Uterus (tissue), 4 donors: ENCODE measurements around the gene PHAF1. TPM values are rescaled to one million over a fixed set of nuclear protein-coding genes. Genes with fewer than 3 reads are reported as not detected.

Experiments used
- DNase-seq, 2 donors: peaks; one replicate each; pipeline ENCODE4 v3.0.0-alpha.2; 2019 to 2020
- H3K27ac ChIP-seq, 2 donors: fragments of 200-600 bp; sonication (generic); 1 replicate in 1 of 2; 2 replicates in 1 of 2; pipeline ENCODE4 v1.5.1; 2016 to 2018
- H3K27me3 ChIP-seq, 2 donors: fragments of 200-600 bp; sonication (generic); one replicate each; pipeline ENCODE4 v1.5.1; 2018 to 2019; ENCODE audit warnings: control low read depth in 1 of 2
- H3K36me3 ChIP-seq, 2 donors: fragments of 200-600 bp; sonication (generic); one replicate each; pipeline ENCODE4 v1.5.1; 2019; ENCODE audit warnings: control low read depth in 1 of 2
- H3K4me1 ChIP-seq, 2 donors: fragments of 200-600 bp; sonication (generic); one replicate each; pipeline ENCODE4 v1.5.1; 2018 to 2019; ENCODE audit warnings: control low read depth in 1 of 2
- H3K4me3 ChIP-seq, 2 donors: fragments of 200-600 bp; sonication (generic); 1 replicate in 1 of 2; 2 replicates in 1 of 2; pipeline ENCODE4 v1.5.1; 2018 to 2019; ENCODE audit warnings: mild to moderate bottlenecking in 1 of 2
- H3K9me3 ChIP-seq, 2 donors: fragments of 200-600 bp; sonication (generic); one replicate each; pipeline ENCODE4 v1.5.1; 2019; ENCODE audit warnings: control low read depth in 1 of 2
- POLR2A ChIP-seq, 2 donors: fragments of 450-650 bp; IDR thresholded peaks; one replicate each; pipeline ENCODE4 v1.6.1; 2016; ENCODE audit warnings: antibody characterized with exemption in 2 of 2, mild to moderate bottlenecking in 1 of 2, moderate library complexity in 1 of 2
- intact Hi-C: fragments of 100-400 bp; cut with DNase I; formaldehyde crosslinking; loops from one replicate; pipeline ENCODE4 v1.15.1; 2023; ENCODE audit warnings: low total_unique reads
- total RNA-seq, 4 donors: library from RNA; depleted of rRNA in 3 of 4; stranded (reverse); fragments of >200 nt in 3 of 4; gene quantifications; one replicate each; pipeline versions ENCODE4 v1.1.0 to v1.2.4, GENCODE V29; 2014 to 2023
- TF ChIP-seq, protein P1 (sequence below), 4 experiments: fragments of 200-600 bp in 2 of 4; fragments of 450-650 bp in 2 of 4; sonication (generic) in 2 of 4; IDR thresholded peaks; one replicate each; pipeline ENCODE4 v1.5.1; 2016 to 2019; ENCODE audit warnings: antibody characterized with exemption in 4 of 4, mild to moderate bottlenecking in 2 of 4, moderate library complexity in 1 of 4
- donor health status: DM: yes; HTN: yes; CAD: no.

PHAF1 gene
- total RNA-seq, 4 donors from 2014 or later: 12.3 to 27.1 (median 21.1) TPM

DNA sequence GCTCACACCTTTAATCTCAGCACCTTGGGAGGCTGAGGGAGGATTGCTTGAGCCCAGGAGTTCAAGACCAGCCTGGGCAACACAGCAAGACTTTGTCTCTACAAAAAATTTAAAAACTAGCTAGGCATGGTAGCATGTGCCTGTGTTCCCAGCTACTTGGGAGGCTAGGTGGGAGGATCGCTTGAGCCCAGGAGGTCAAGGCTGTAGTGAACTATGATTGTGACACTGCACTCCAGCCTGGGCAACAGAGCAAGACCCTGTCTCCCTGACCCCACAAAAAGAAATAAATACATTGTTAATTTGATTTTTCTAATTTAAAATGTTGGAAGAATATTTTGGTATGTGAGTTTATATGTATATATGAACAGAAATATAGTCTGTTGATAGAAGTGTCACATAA lies 22.4 kb upstream of the PHAF1 start:
- intact Hi-C loops: no loop called here
- Histone ChIP-seq H3K27me3 (no peaks in the 10 kb centered on the region), H3K9me3 (no peaks in the 10 kb centered on the region), H3K4me1 (no peaks in the 10 kb centered on the region), H3K4me3 (no peak overlapping the region), H3K36me3 (no peaks in the 10 kb centered on the region), H3K27ac (no peak overlapping the region)
- TF ChIP-seq, protein P1, sequence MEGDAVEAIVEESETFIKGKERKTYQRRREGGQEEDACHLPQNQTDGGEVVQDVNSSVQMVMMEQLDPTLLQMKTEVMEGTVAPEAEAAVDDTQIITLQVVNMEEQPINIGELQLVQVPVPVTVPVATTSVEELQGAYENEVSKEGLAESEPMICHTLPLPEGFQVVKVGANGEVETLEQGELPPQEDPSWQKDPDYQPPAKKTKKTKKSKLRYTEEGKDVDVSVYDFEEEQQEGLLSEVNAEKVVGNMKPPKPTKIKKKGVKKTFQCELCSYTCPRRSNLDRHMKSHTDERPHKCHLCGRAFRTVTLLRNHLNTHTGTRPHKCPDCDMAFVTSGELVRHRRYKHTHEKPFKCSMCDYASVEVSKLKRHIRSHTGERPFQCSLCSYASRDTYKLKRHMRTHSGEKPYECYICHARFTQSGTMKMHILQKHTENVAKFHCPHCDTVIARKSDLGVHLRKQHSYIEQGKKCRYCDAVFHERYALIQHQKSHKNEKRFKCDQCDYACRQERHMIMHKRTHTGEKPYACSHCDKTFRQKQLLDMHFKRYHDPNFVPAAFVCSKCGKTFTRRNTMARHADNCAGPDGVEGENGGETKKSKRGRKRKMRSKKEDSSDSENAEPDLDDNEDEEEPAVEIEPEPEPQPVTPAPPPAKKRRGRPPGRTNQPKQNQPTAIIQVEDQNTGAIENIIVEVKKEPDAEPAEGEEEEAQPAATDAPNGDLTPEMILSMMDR (IDR thresholded peaks at IDR 0.05): no peak
- no peak for TF ChIP-seq POLR2A (IDR thresholded peaks at IDR 0.05)
- no peak for DNase-seq

DNA sequence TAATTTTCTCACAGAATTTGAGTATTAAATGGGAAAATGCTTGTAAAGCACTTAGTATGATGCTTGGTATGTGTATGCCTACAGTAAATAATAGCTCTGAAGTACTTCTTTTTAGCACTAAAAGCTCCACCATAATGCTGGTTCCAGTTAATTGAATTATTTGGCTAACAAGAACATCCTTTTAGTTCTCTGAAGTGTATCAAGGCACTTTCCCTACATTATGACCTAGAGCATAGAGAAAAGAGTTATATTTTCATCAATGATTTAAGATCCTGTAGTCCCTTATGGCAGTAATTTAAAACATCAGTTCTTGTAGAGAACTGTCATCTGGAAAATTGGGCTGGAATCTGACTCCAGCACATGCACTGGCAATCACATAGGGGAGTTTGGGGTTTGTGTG lies 21.9 kb upstream of the PHAF1 start:
- no peaks in the 10 kb centered on the region for H3K27me3 ChIP-seq
- no peaks in the 10 kb centered on the region for H3K36me3 ChIP-seq
- no peak for DNase-seq
- H3K27ac ChIP-seq: peak overlapping the region in 1 of 2 donors; percentile 29
- H3K9me3 ChIP-seq: no peaks in the 10 kb centered on the region
- no peaks in the 10 kb centered on the region for H3K4me1 ChIP-seq
- TF ChIP-seq, protein P1 (IDR thresholded peaks at IDR 0.05): no peak
- TF ChIP-seq POLR2A (IDR thresholded peaks at IDR 0.05): no peak
- intact Hi-C loops: no loop called here
- H3K4me3 ChIP-seq: no peak overlapping the region

DNA sequence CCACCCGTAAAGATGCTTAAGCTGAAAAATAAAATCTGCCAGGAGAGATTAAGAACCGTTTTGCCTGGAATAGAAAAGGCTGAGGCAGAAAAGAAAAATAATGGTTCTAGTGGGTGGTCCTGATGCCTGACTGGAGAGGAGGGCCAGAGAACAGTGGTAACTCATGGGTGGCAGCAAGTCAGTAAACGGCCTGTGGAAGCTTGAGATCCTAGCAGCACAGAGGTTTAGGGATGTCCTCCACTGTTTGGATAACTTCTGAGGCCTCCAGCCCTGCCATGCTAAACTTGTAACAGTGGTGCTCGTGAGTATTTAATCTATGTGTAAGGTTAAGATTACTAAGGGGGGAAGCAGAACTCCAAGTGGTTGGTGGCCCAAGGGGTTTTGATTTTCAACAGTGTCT lies 21.2 kb upstream of the PHAF1 start:
- no peak for DNase-seq
- TF ChIP-seq, protein P1 (IDR thresholded peaks at IDR 0.05): no peak
- no peak for TF ChIP-seq POLR2A (IDR thresholded peaks at IDR 0.05)
- intact Hi-C loops: no loop called here

DNA sequence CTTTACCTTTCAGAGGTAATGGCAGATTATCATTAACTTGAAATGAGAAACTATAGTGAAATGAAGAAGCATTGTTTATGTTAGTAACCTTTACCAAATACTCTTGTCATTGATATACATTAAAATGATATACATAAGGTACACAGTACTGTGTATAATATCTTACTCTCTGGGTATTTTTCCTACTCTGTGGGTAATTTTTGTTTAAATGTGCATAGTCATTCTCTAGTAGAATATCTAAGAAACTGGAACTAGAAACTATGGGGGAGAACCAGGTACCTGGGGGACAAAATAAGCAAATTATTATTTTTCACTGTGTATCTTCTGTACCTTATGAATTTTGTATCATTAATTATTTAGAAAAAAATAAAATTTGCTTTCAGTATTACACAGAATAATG lies 20.6 kb upstream of the PHAF1 start:
- intact Hi-C loops: no loop called here
- DNase-seq: no peak
- H3K27me3 ChIP-seq: no peaks in the 10 kb centered on the region
- no peak overlapping the region for H3K4me3 ChIP-seq
- H3K4me1 ChIP-seq: no peaks in the 10 kb centered on the region
- no peaks in the 10 kb centered on the region for H3K9me3 ChIP-seq
- no peak overlapping the region for H3K27ac ChIP-seq
- no peaks in the 10 kb centered on the region for H3K36me3 ChIP-seq
- TF ChIP-seq POLR2A (IDR thresholded peaks at IDR 0.05): no peak
- TF ChIP-seq, protein P1 (IDR thresholded peaks at IDR 0.05): no peak

More for the DNA sequence above, 21.2 kb upstream of the PHAF1 start:
- Histone ChIP-seq H3K36me3 (no peaks in the 10 kb centered on the region), H3K4me3 (no peak overlapping the region), H3K9me3 (no peaks in the 10 kb centered on the region), H3K27me3 (no peaks in the 10 kb centered on the region), H3K27ac (peak overlapping the region in 1 of 2 donors; percentile 29), H3K4me1 (no peaks in the 10 kb centered on the region)

DNA sequence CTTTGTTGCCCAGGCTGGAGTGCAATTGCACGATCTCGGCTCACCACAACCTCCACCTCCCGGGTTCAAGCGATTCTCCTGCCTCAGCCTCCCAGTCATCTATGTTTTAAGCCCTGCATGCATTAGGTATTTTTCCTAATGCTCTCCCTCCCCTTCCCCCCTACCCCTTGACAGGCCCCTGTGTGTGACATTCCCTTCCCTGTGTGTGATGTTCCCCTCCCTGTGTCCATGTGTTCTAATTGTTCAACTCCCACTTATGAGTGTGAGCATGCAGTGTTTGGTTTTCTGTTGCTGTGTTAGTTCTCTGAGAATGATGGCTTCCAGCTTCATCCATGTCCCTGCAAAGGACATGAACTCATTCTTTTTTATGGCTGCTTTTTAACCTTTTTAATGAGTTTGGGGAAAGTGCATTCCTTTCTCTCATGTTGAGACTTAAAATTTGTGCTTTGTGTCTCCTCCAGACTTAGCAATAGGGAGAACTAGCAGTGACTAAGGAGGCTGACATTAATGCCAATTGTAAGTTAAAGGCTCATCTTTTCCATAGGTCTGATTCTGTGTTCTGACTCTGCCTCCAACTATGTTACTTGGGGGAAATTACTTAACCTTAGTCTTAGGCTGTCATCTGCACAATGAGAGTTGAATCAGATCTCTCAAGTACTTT lies 17.7 kb upstream of the PHAF1 start:
- Histone ChIP-seq H3K36me3 (no peaks in the 10 kb centered on the region), H3K4me1 (no peaks in the 10 kb centered on the region), H3K4me3 (no peak overlapping the region), H3K27me3 (no peaks in the 10 kb centered on the region), H3K9me3 (no peaks in the 10 kb centered on the region), H3K27ac (no peak overlapping the region)
- intact Hi-C loops: no loop called here
- no peak for TF ChIP-seq POLR2A (IDR thresholded peaks at IDR 0.05)
- TF ChIP-seq, protein P1 (IDR thresholded peaks at IDR 0.05): no peak
- no peak for DNase-seq
